HepG2 (cell line): Measurements from ENCODE around the gene TKTL1.

Experiments used
- ATF3 ChIP-seq: sonication (generic); formaldehyde crosslinking; IDR thresholded peaks from 2 replicates; pipeline ENCODE4 v1.4.0; 2020; ENCODE audit warnings: missing genetic modification reagents
- TRIM22 ChIP-seq: fragments of 450-650 bp; IDR thresholded peaks from 2 replicates; pipeline ENCODE4 v1.6.1; 2017

- TF ChIP-seq TRIM22 (no peak), ATF3 (CRISPR knock-in tag) (no peak)
Observed at GRCh38 chrX:154333837-154334271, 38.3 kb downstream of the TKTL1 start.
